Activated T-helper 1 cell treated with Interleukin-2 at 50 U/mL for 16 hours (primary cell): ENCODE data around the gene SDR42E1.
"Not testable (repeated sequence)": the region's sequence is repeated elsewhere in the genome, so short reads cannot be mapped to it uniquely, and the experiment has no call there.

Experiments used
- DNase-seq: peaks from one replicate; pipeline ENCODE4 v3.0.0-alpha.2; 2020; ENCODE audit warnings: low read depth

Gene SDR42E1

GRCh38 chr16:82037251-82037650 lies 26.0 kb upstream of the SDR42E1 start:
- no peak for DNase-seq

DNA sequence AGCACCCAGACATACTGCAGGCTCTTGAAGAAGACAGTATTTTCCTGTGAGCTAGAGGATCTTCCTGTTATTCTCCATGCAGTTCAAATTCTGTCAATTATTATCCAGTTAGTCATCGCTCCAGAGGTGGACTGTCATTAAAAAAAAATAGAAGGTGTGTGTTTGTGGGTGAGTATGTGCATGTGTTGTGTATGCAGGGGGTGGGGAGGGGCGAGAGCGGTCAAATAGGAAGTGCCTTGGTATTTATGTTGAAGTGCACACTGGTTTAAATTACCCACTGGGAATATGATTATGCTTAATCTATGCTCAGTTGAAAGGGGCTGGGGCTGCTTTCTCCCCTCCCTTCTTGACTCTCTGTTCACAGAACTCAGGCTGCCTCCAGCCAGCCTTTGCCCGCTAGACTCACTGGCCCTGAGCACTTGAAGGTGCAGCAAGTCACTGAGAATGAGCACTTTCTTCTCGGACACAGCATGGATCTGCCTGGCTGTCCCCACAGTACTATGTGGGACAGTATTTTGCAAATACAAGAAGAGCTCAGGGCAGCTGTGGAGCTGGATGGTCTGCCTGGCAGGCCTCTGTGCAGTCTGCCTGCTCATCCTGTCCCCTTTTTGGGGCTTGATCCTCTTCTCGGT lies 23.8 kb upstream of the SDR42E1 start, which contains the start of gene HSD17B2:
TSS of gene HSD17B2 (plus strand) at position 273 of the 632 bp plus-strand sequence. CDS start at position 445, 172 bp downstream.
- no peak for DNase-seq

DNA sequence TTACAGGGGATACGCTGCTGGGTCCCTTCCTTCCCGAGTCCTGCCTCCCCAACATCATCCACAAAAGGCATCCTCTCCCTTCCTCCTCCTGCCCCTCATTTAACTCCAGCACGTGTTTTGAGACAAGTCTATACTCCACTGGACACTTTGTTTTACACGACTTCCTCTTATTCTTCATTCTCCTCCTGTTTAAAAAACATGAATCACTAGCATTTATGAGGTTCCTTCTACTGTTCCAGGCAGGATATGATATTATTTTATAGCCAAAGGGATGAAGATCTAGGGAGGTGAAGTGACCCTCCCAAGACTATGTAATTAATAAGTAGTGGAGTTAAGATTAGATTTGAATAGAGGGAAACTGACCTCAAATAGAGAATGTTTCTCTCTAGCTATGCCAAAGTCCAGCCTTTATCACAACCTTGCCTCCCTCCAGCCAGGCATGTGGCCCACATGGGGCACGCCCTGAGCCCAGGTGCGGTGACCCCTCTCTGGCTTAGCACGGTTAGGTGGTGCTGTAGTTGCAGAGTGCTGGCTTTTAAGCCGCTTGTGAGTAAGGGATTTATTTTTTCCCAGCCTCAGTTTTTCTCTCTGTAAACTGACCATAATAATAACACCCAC lies 22.5 kb upstream of the SDR42E1 start:
- no peak for DNase-seq

GRCh38 chr16:82033006-82033405 lies 21.7 kb upstream of the SDR42E1 start:
- no peak for DNase-seq

GRCh38 chr16:82031116-82032084 lies 20.1 kb upstream of the SDR42E1 start:
- DNase-seq: no peak

- no peak for DNase-seq
These were observed 16.4 kb upstream of the SDR42E1 start for GRCh38 chr16:82027629-82028064.

GRCh38 chr16:82024883-82025282 lies 13.6 kb upstream of the SDR42E1 start:
- no peak for DNase-seq

DNA sequence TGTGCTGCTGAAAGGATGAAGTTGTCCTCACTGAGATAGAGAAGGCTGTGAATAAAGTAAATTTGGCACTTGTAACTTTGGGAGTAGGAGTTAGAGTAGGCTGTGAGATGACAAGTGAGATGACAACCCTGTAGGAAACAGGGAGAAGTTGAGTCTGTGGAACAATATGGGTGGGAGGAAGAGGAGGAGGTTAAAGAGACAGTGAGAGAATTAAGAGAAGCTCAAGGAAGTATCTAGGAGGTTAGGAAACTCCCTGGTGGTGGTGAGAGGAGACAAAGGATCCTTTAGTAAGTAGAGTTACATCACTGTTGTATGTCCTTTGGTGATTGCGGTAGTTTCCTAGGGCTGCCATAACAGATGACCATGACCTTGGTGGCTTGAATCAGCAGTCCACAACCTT lies 13.0 kb upstream of the SDR42E1 start:
- DNase-seq: no peak

- no peak for DNase-seq
These were observed 11.9 kb upstream of the SDR42E1 start for GRCh38 chr16:82023206-82023605.

- no peak for DNase-seq
These were observed 8.8 kb upstream of the SDR42E1 start for GRCh38 chr16:82020051-82020450.

- no peak for DNase-seq
These were observed 8.3 kb upstream of the SDR42E1 start for GRCh38 chr16:82019535-82019934.

GRCh38 chr16:82017911-82018568 lies 6.8 kb upstream of the SDR42E1 start:
- no peak for DNase-seq

DNA sequence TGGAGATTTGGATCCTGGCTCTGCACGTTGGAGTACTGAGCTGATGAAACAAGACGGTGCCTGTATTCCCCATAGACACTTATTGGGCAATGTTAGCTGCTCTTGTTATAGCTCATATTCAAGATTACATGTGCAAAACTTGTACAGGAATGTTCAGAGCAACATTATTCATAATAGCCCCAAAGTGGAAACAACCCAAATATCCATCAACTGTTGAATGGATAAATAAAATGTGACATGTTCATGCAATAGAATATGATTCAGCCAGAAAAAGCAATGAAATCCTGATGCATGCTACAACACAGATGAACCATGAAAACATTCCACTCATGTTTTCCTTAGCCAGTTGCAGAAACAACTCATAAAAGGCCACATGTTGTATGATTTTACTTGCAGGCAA lies 5.7 kb upstream of the SDR42E1 start:
- DNase-seq: no peak

DNA sequence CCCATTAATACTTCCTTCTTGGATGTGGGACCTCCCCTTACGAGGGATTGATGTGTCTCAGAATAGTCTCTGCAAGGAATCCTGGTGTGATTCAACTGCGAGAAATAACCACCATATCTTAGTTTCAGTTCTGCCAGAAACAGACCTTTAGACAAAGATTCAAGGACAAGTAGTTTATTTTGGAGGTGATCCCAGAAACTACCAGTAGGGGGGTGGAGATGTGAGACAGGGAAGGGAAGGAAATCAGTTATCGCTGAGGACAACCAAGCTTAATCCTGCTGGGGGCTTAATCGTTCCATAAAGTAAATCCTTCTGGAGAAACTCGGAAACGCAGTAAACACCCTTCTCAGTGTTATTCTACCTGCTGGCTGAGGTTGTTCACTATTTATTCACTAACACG lies 5.0 kb upstream of the SDR42E1 start:
- no peak for DNase-seq

- no peak for DNase-seq
These were observed 1.9 kb upstream of the SDR42E1 start for GRCh38 chr16:82013139-82013538.

- DNase-seq: no peak
These were observed 621 bp downstream of the SDR42E1 start for GRCh38 chr16:82010649-82011048.

DNA sequence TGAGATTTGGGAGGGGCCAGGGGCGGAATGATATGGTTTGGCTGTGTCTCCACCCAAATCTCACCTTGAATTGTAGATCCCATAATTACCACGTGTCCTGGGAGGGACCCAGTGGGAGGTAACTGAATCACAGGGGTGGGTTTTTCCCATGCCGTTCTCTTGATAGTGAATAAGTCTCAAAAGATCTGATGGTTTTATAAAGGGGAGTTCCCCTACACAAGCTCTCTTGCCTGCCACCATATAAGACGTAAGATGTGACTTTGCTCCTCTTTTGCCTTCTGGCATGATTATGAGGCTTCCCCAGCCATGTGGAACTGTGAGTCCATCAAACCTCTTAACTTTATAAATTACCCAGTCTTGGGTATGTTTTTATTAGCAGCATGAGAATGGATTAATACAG lies 1.5 kb downstream of the SDR42E1 start:
- not testable (repeated sequence) for DNase-seq

GRCh38 chr16:82008957-82009592 lies 2.2 kb downstream of the SDR42E1 start:
- no peak for DNase-seq

- DNase-seq: no peak
These were observed 4.1 kb downstream of the SDR42E1 start for GRCh38 chr16:82007189-82007588.

DNA sequence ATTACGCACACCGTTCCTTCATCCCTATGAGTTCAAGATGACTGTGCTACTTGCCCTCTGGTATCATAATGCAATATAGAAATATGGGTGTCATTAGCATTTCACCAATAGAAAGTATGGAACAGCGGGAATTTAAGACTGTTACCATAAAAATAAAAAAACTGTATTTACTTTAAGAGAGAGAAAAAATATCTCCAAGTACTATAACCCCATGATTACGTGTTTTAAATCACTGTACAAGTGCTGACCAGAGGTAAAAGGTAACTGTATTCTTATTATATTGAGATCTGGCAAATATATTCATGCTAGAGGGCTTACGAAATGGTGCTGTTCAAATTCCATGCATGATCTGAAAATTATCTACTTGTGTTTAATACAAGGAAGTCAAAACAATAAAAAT lies 5.2 kb downstream of the SDR42E1 start:
- no peak for DNase-seq

DNA sequence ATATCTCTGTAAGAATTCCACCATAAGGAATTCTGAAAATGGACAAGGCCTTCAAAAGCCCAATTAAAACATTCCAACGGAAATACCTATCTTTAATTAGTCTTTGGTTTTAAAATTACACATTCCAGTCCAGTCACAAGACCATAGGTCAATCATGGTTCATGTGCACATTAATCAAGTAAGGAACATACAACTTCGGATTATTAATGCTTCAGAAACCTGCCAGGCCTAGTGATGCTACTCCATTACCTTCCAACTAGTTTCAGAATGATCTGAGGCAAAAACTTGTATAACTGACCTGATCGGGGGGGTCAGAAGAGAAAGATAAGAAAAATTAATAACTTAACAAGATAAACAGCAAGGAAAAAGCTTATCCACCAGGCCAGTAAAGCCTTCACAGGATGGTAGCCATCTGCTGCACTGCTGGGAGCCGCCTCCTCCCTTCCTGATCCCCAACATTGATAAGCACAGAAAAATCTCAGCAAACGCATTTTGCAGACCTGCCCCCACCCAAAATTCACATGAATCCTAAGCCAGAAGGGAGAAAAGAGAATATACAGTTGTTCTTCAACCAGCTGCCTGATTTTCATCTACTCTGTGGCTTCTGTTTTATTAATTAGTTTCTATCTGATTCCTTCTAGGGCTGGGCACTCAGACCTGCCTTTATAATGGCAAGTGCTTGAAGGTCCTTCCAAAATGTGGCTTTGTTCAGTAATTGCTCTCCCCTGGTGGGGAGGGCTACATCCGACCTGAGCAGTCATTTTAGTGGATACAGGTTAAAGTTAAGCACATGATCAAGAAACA lies 6.0 kb downstream of the SDR42E1 start:
- no peak for DNase-seq
